GM10847 (cell line): ENCODE data around the gene ZSCAN9.

Experiments used
- POLR2A ChIP-seq: IDR thresholded peaks from 2 replicates; pipeline ENCODE4 v1.6.1; 2011; ENCODE audit not compliant: insufficient read length; ENCODE audit errors: extremely low read depth

ZSCAN9 gene

GRCh38 chr6:28225056-28225834, at the start of gene ZSCAN9:
Gene ZSCAN9, plus strand, starts transcription at chr6:28225275. Its CDS starts 1,810 bp downstream, at chr6:28227085.
- peak; percentile 71 for TF ChIP-seq POLR2A

- TF ChIP-seq POLR2A = no peak
Measured at GRCh38 chr6:28176373-28176772, 48.7 kb upstream of the ZSCAN9 start.

GRCh38 chr6:28182255-28182654, 42.8 kb upstream of the ZSCAN9 start:
- TF ChIP-seq POLR2A = no peak

GRCh38 chr6:28188111-28188979, 36.7 kb upstream of the ZSCAN9 start:
- TF ChIP-seq POLR2A = no peak

GRCh38 chr6:28200020-28200419, 25.1 kb upstream of the ZSCAN9 start:
- no peak for TF ChIP-seq POLR2A

DNA sequence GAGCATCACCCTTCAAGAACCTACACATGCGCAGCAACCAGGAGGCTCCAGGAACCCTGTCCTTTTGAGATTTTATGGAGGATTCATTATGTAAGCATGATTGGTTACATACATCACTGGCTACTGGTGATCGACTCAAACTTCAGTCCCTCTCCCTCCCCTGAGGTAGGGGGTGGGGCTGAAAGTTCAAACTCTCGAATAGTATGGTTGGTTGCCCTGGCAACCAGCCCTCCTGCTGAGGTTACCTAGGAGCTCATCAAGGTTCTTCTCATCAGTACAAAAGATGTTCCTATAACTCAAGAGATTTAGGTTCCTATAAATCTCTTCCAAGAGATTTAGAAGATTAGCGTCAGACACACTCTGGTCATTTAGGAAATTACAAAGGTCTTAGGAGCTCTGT, 21.9 kb upstream of the ZSCAN9 start:
- no peak for TF ChIP-seq POLR2A

DNA sequence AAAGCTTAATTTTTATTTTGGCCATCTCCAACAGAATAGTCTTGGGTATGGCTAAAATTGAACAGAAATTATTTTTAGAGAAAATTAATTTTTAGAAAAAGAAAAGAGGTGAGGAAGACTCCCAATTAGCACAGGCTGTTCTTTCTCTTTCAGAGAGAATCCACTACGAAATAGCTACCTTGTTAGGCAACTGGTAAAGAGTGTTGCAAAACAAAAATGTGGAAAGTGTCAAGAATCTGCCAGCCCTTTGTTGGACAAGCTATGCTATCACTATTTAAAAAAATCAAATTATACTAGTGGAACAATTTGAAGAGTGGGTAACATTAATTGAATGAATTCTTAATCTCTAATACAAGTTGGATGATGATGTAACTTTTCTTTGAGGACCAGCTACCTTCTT, 19.2 kb upstream of the ZSCAN9 start:
- no peak for TF ChIP-seq POLR2A

DNA sequence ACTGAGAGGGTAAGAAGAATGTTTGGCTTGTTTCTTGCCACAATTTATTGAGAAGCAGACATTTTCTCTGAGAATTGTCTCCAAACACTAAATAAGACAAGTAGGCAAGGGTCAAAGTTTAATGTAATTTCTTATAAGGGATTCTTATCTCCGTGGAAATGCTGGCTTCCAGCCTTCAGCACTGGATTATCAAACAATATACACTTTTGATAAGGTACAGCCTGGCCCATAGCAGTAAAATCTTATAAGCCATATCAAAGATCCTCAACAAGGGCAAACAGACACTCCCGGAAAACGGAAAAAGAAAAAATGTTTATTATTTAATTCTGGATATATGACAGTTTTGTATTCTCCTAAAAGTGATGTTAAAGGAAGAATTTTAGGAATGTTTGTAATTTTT, 18.5 kb upstream of the ZSCAN9 start:
- no peak for TF ChIP-seq POLR2A

- TF ChIP-seq POLR2A = no peak
Measured at GRCh38 chr6:28206928-28207509, 18.1 kb upstream of the ZSCAN9 start.

DNA sequence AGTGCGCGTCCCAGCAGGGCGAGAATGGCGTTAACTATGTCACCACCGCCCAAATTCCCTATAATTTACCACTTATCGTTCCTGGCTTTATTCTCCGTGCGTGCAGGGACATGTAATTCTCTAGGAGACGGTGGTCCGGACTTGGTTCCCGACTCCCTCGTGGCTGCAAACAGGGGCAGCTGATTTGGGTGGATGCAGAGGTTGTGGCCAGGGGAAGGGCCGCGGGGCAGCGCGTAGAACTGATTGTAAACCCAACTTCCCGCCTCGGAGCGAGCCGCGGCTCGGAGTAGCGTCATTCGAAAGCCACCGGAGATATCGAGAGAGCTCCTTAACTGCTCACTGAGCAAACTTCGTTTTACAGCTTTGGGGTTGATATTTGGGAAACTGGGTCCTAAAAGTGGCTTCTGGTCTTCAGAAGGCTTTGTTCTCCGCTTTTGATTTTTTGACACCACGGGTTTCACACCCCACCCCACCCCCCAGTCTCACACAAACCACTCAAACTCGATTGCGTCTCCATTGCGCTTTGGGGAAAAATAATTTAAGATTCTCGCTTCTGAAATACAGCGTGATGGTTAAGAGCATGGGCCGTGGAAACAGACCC, 17.5 kb upstream of the ZSCAN9 start:
- TF ChIP-seq POLR2A = no peak

GRCh38 chr6:28208111-28208659, 16.9 kb upstream of the ZSCAN9 start:
- TF ChIP-seq POLR2A = no peak

DNA sequence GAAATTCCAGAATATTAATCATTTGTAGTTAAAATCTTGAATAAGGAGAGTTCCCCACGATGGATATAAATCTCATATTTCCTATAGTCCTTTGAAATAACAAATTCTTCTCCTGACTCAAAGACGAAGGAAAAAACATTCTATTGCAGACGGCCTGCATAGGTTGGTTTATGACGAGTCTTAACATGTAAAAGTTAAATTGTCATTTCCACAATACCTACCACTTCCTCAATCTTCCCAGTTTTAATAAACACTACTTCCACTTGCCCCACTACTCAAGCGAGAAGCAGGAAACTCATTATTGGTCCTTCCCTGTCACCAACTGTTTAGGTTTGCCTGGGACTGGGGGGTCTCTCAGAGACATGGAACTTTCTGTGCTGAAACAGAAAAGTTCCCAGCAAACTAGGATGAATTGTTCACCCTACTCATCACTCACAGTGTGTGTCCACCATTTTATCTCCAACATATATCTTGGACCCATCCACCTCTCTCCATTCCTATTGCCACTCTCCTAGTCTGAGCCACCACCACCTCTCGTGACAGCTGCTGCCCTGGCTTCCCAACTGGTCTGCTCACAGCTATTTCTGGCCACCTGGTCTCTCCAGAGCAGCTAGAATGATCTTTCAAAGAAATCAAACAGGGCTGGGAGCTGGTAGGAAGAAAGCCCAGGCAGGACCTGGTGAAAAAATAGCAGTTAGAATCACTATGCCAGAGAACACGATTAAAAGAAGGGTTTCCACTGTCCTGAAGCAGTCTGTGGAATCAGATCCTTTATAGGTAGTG, 15.1 kb upstream of the ZSCAN9 start:
- TF ChIP-seq POLR2A = no peak

DNA sequence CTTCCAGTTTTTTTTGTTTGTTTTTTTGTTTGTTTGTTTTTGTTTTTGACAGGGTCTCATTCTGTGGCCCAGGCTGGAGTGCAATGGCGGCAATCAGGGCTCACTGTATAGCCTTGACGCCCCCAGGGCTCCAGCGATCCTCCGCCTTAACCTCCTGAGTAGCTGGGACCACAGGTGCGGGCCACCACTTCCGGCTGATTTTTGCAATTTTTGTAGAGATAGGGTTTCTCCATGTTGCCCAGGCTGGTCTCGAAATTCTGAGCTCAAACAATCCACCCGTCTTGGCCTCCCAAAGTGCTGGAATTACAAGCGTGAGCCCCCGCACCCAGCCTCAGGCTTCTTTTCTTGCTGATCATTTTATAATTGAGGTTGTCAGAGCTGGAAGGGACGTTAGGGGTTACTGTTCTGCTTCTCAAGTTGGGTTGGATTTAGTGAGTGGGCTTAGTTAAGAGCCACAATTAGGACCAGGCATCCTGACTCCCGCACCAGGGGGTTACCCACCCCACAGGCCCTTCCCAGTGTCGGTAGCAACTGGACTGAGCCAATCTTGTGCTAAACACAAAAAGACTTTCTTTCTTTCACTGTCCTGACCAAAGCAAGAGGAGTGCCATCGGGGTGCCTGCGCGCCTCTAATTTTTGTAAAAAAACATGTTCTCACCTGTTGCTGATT, 13.1 kb upstream of the ZSCAN9 start:
- TF ChIP-seq POLR2A = no peak
